ENCODE measurements around the gene C19orf38. TPM values are rescaled to one million over a fixed set of nuclear protein-coding genes. Genes with fewer than 3 reads are reported as not detected.

The C19orf38 gene
- total and polyA plus RNA-seq, 2 donors (not counting 3 experiments of a cell fraction or from before 2014, with no cell fraction given): not detected

- no peak overlapping the region for H3K27ac ChIP-seq (ENCODE audit: insufficient read depth, low read depth, low read length)
- H3K4me2 ChIP-seq (ENCODE audit: insufficient read depth, low read length): no peak overlapping the region
- no peaks in the 10 kb centered on the region for H4K20me1 ChIP-seq (replicated peaks; ENCODE audit: control insufficient read depth, extremely low read depth, insufficient read depth, low read length)
- ChIA-PET CTCF (interaction anchor here (1.4 kb wide), 1 partner anchor 32 kb away, joined by 4 read pairs; no protein-coding TSS in a partner anchor), POLR2A (no interaction called here)
- peaks cover 9% of the 10 kb centered on the region for H3K4me1 ChIP-seq (ENCODE audit: control insufficient read depth, extremely low read depth, insufficient read depth, low read length)
- no peaks in the 10 kb centered on the region for H3K9me3 ChIP-seq (replicated peaks; ENCODE audit: control insufficient read depth, insufficient read depth, low read length)
- no peak for TF ChIP-seq POLR2AphosphoS5 (IDR thresholded peaks at IDR 0.05; ENCODE audit: insufficient read depth, low read depth, low read length)
- no peak for TF ChIP-seq MYC (IDR thresholded peaks at IDR 0.05; ENCODE audit: low read depth, low read length)
- TF ChIP-seq FOS (IDR thresholded peaks at IDR 0.05; ENCODE audit: borderline replicate concordance, insufficient read depth, low read length): no peak
- TF ChIP-seq CTCF (IDR thresholded peaks at IDR 0.05; ENCODE audit: extremely low read depth in 1 of 2, insufficient read depth in 1 of 2, low read depth in 1 of 2, low read length in 2 of 2): no peak
- TF ChIP-seq JUN (IDR thresholded peaks at IDR 0.05; ENCODE audit: borderline replicate concordance, insufficient read depth, insufficient read length, low read depth): no peak
- no peak for TF ChIP-seq MAX (IDR thresholded peaks at IDR 0.05; ENCODE audit: insufficient read depth, insufficient read length)
- TF ChIP-seq GATA2 (IDR thresholded peaks at IDR 0.05; ENCODE audit: insufficient read depth, insufficient read length, low read depth, low read length): no peak
- no peak for TF ChIP-seq POLR2A (IDR thresholded peaks at IDR 0.05; ENCODE audit: low read depth, low read length)
- no peak for TF ChIP-seq EZH2 (IDR thresholded peaks at IDR 0.05; ENCODE audit: borderline replicate concordance, low read depth, low read length, severe bottlenecking)
- BruUV-seq (replicated peaks): no TSS peak
- intact Hi-C loops (cut with micrococcal nuclease) (no loop called here), dilution Hi-C loops (cut with MboI; ENCODE audit: extremely low pct_ligation_motif_present, low sequenced_read_pairs) (no loop called here)
- no peaks in the 10 kb centered on the region for H3K79me2 ChIP-seq (ENCODE audit: control insufficient read depth, insufficient read depth, low read length)
- no peak overlapping the region for H3K4me3 ChIP-seq (replicated peaks in 1 of 3; ENCODE audit: insufficient read depth in 1 of 3, low read depth in 1 of 3, low read length in 3 of 3)
- no peak overlapping the region for H3K9ac ChIP-seq (replicated peaks; ENCODE audit: extremely low read depth, insufficient read depth, low read length)
- H3K36me3 ChIP-seq (ENCODE audit: control insufficient read depth in 2 of 2, extremely low read depth in 1 of 2, insufficient read depth in 2 of 2, low read length in 2 of 2): peaks cover 0 to 28% of the 10 kb centered on the region in 2 experiments
- H3K9me1 ChIP-seq (replicated peaks; ENCODE audit: control insufficient read depth, extremely low read depth, insufficient read depth, low read length): no peaks in the 10 kb centered on the region
- no peak overlapping the region for H2AFZ ChIP-seq (ENCODE audit: low read depth, low read length)
- no peaks in the 10 kb centered on the region for H3K27me3 ChIP-seq (ENCODE audit: control insufficient read depth in 2 of 2, insufficient read depth in 2 of 2, low read length in 2 of 2)
- FAIRE-seq (no peak), DNase-seq (ENCODE audit: low read depth, low spot score) (no peak)
These were observed 16.0 kb upstream of the C19orf38 start for GRCh38 chr19:10831987-10832938.

Data from endothelial cell of umbilical vein (primary cell).